Neutrophil (primary cell): ENCODE data around the gene PAXX.
A peak's percentile ranks its signal among the peaks of the same experiment; 100 is the strongest.

Source experiments
- H3K27ac ChIP-seq: fragments of 200-600 bp; sonication (generic); 2 replicates; pipeline ENCODE4 v1.5.1; 2016; ENCODE audit warnings: mild to moderate bottlenecking, moderate library complexity
- H3K27me3 ChIP-seq: fragments of 200-600 bp; sonication (generic); 2 replicates; pipeline ENCODE4 v1.6.0; 2016; ENCODE audit warnings: mild to moderate bottlenecking
- H3K36me3 ChIP-seq: fragments of 200-600 bp; sonication (generic); 2 replicates; pipeline ENCODE4 v1.5.1; 2017
- H3K4me1 ChIP-seq, 2 experiments: fragments of 200-600 bp in 1 of 2; sonication (generic) in 1 of 2; 1 replicate in 1 of 2; 2 replicates in 1 of 2; pipeline versions ENCODE4 v1.5.1 to v1.6.1; 2013 to 2016; ENCODE audit warnings: low read depth in 1 of 2, low read length in 1 of 2, mild to moderate bottlenecking in 1 of 2, moderate library complexity in 1 of 2; ENCODE audit not compliant: control insufficient read depth in 1 of 2, insufficient read depth in 1 of 2
- H3K4me3 ChIP-seq, 2 experiments: fragments of 200-600 bp in 1 of 2; sonication (generic) in 1 of 2; 1 replicate in 1 of 2; 2 replicates in 1 of 2; pipeline ENCODE4 v1.5.1; 2013 to 2016; ENCODE audit warnings: low read depth in 1 of 2, low read length in 1 of 2, mild to moderate bottlenecking in 1 of 2, moderate library complexity in 1 of 2
- H3K9me3 ChIP-seq: fragments of 200-600 bp; sonication (generic); 2 replicates; pipeline ENCODE4 v1.5.1; 2016
- TF ChIP-seq, protein P1 (sequence below): fragments of 200-600 bp; sonication (generic); IDR thresholded peaks from 2 replicates; pipeline ENCODE4 v1.5.1; 2016; ENCODE audit warnings: antibody characterized with exemption

The PAXX gene

DNA sequence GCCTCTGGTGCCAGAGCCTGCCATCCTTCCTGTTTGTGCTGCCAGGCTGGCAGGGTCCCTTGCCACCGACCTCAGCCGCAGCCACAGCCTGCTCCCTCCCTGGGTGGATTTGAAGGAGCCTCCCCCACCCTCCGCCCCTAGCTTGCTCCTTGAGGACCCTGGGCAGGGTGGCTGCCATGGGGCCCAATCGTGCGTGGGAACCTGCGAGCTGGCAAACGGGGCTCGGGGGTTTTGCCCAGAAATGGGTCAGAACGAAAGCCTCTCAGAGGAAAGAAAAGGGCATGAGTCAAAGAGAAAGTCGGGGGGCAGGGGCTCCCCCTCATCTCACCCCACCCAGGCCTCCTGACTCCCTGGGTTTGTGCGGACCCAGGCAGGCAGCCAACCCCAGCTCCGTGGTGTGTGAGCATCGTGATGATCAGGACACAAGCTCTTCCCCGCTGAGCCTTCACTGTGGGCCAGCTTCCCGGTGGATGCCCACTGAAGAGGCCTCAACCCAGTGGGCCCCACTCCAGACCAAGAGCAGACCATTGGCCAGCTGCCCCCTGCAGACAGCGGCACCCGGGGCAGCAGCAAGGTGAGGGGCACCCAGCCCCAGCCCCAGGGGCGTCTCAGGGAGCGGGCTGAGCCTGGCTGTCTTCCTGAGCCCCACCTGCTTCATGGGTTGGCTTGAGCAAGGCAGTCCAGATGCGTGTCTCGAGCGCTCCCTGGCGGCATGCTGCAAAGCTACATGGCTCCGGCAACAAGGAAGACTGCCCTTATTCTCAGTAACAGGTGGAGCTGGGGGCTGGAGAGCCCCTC lies 42.7 kb downstream of the PAXX start:
- peak overlapping the region; percentile 91 for H3K27ac ChIP-seq
- peaks cover 54% of the 10 kb centered on the region for H3K36me3 ChIP-seq
- H3K27me3 ChIP-seq = no peaks in the 10 kb centered on the region
- peaks cover 50 to 59% of the 10 kb centered on the region in 2 experiments for H3K4me1 ChIP-seq
- peak overlapping the region; percentile 83 to 86 for H3K4me3 ChIP-seq
- H3K9me3 ChIP-seq = no peaks in the 10 kb centered on the region
- TF ChIP-seq, protein P1, sequence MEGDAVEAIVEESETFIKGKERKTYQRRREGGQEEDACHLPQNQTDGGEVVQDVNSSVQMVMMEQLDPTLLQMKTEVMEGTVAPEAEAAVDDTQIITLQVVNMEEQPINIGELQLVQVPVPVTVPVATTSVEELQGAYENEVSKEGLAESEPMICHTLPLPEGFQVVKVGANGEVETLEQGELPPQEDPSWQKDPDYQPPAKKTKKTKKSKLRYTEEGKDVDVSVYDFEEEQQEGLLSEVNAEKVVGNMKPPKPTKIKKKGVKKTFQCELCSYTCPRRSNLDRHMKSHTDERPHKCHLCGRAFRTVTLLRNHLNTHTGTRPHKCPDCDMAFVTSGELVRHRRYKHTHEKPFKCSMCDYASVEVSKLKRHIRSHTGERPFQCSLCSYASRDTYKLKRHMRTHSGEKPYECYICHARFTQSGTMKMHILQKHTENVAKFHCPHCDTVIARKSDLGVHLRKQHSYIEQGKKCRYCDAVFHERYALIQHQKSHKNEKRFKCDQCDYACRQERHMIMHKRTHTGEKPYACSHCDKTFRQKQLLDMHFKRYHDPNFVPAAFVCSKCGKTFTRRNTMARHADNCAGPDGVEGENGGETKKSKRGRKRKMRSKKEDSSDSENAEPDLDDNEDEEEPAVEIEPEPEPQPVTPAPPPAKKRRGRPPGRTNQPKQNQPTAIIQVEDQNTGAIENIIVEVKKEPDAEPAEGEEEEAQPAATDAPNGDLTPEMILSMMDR = peak; percentile 93

DNA sequence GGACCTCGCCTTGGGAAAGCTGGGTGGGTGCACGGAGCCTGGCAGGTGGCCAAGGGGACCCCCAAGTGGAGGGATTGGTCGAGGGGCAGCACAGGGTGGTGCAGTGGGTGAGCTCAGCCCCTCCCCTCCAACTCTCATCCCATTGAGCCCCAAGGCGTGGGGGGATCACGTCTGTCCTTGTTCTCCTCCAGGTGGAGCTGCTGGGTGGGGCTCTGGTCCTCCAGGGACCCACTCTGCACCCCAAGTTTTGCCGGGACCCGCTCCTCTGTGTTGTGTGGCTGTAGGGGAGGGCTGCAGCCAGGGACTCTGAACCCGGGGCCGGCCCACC lies 43.2 kb downstream of the PAXX start:
- Histone ChIP-seq H3K4me3 (peak overlapping the region; percentile 83 to 86), H3K4me1 (peaks cover 50 to 54% of the 10 kb centered on the region in 2 experiments), H3K27ac (peak overlapping the region; percentile 91), H3K9me3 (no peaks in the 10 kb centered on the region), H3K36me3 (peaks cover 54% of the 10 kb centered on the region), H3K27me3 (peaks cover 4% of the 10 kb centered on the region)
- TF ChIP-seq, protein P1 = no peak

DNA sequence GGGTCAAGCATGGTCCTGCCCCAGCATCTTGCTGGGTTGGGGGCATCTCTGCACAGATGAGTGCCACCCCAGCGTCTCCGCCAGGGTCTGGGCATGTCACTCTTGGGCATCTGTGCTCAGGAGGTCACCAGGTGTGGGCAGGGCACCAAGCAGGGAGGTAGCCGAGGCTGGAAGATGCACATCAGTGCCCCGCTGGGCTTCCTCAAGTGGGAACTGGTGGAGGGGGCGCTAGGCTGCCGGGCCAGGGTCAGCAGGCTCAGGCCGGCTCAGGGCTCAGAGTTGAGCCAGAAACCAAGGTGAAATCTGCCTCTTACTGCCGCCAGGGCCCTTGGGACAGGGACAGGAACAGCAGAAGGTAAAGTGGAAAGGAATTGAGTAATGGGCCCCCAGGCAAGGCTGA lies 43.7 kb downstream of the PAXX start:
- TF ChIP-seq, protein P1 = no peak
- Histone ChIP-seq H3K9me3 (no peaks in the 10 kb centered on the region), H3K4me1 (peaks cover 49% of the 10 kb centered on the region in 2 experiments), H3K4me3 (peak overlapping the region in 1 of 2 experiments; percentile 83), H3K36me3 (peaks cover 50% of the 10 kb centered on the region), H3K27me3 (peaks cover 8% of the 10 kb centered on the region), H3K27ac (no peak overlapping the region)

DNA sequence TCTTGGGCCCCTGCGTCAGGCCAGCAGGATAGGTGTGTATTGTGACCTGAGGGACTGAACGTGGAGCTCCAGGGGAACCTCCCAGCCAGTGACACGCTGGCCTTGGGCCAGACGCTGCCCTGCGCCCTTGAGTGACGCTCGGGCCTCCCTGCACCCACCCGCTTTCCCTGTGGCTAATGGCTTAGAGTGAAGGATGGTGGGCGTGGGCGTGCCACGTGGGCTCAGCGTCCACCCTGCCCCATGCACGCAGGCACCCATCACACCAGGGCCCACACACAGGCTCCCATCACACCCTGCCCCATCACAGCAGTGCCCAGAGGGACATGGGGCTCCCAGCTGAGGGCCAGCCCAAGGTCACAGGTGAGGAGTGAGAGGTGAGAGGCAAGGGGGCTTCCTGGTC lies 44.8 kb downstream of the PAXX start:
- Histone ChIP-seq H3K9me3 (no peaks in the 10 kb centered on the region), H3K36me3 (peaks cover 45% of the 10 kb centered on the region), H3K4me3 (no peak overlapping the region), H3K27ac (no peak overlapping the region), H3K27me3 (peaks cover 19% of the 10 kb centered on the region), H3K4me1 (peaks cover 38% of the 10 kb centered on the region in 2 experiments)
- TF ChIP-seq, protein P1 = no peak

DNA sequence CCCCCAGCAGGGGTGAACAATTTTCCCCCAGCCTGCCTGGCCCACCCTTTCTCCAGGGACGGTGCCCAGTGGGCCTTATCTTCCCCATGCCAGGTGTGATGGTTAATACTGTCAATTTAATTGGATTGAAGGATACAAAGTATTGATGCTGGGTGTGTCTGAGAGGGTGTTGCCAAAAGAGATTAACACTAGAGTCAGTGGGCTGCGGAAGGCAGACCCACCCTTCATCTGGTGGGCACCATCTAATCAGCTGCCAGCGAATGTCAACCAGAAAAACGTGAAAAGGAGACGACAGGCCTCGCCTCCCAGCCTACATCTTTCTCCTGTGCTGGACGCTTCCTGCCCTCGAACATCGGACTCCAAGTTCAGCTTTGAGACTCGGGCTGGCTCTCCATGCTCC lies 45.3 kb downstream of the PAXX start:
- Histone ChIP-seq H3K9me3 (no peaks in the 10 kb centered on the region), H3K4me3 (no peak overlapping the region), H3K27ac (no peak overlapping the region), H3K4me1 (peaks cover 34% of the 10 kb centered on the region in 2 experiments), H3K27me3 (peaks cover 21% of the 10 kb centered on the region), H3K36me3 (peaks cover 45% of the 10 kb centered on the region)
- TF ChIP-seq, protein P1 = no peak
